K562 (cell line): Measurements from ENCODE around the gene SCMH1. TPM values are rescaled to one million over a fixed set of nuclear protein-coding genes. Genes with fewer than 3 reads are reported as not detected.

Experiments
- BRCA1 ChIP-seq, 2 experiments: fragments of 450-650 bp in 1 of 2; sonication (generic) in 1 of 2; formaldehyde crosslinking in 1 of 2; IDR thresholded peaks; 2 replicates each; pipeline versions ENCODE4 v1.5.0 to v1.6.1; 2017 to 2020; ENCODE audit warnings: mild to moderate bottlenecking in 1 of 2, missing genetic modification reagents in 1 of 2
- BRD4 ChIP-seq: fragments of 200-600 bp; sonication (generic); IDR thresholded peaks from 2 replicates; pipeline ENCODE4 v1.6.1; 2017; ENCODE audit warnings: inconsistent platforms
- KAT2B ChIP-seq: IDR thresholded peaks from one replicate; pipeline ENCODE4 v1.6.1; 2012; ENCODE audit warnings: low read depth, mild to moderate bottlenecking, control low read depth, inconsistent platforms, low read length, moderate library complexity
- MBD2 ChIP-seq: sonication (generic); IDR thresholded peaks from 2 replicates; pipeline ENCODE4 v1.6.1; 2016; ENCODE audit warnings: low read depth, borderline replicate concordance
- MCM5 ChIP-seq: fragments of 450-650 bp; IDR thresholded peaks from 2 replicates; pipeline ENCODE4 v1.6.1; 2016; ENCODE audit warnings: low read depth
- NFE2L1 ChIP-seq: fragments of 450-650 bp; IDR thresholded peaks from 2 replicates; pipeline ENCODE4 v1.6.1; 2016; ENCODE audit warnings: missing genetic modification characterization, low read depth, mild to moderate bottlenecking, missing compliant biosample characterization, moderate library complexity, borderline replicate concordance
- NR2C1 ChIP-seq, 2 experiments: fragments of 450-650 bp; IDR thresholded peaks; 2 replicates each; pipeline ENCODE4 v1.6.1; 2017; ENCODE audit warnings: mild to moderate bottlenecking in 2 of 2, antibody characterized with exemption in 1 of 2, inconsistent platforms in 1 of 2, missing compliant biosample characterization in 1 of 2, missing genetic modification characterization in 1 of 2
- PML ChIP-seq: IDR thresholded peaks from 2 replicates; pipeline ENCODE4 v1.6.1; 2012; ENCODE audit warnings: low read length, inconsistent platforms
- RBM25 ChIP-seq: fragments of 200-400 bp; formaldehyde crosslinking; IDR thresholded peaks from 2 replicates; pipeline ENCODE4 v1.6.1; 2018; ENCODE audit warnings: low read length, low read depth, moderate library complexity; ENCODE audit not compliant: severe bottlenecking
- SMARCE1 ChIP-seq: fragments of 450-650 bp; IDR thresholded peaks from 2 replicates; pipeline ENCODE4 v1.7.1; 2016; ENCODE audit warnings: mild to moderate bottlenecking
- ZNF224 ChIP-seq: sonication (generic); formaldehyde crosslinking; IDR thresholded peaks from 2 replicates; pipeline ENCODE4 v1.8.0; 2022; ENCODE audit warnings: mild to moderate bottlenecking, missing genetic modification reagents
- ZNF347 ChIP-seq: fragments of 450-650 bp; formaldehyde crosslinking; IDR thresholded peaks from 2 replicates; pipeline ENCODE4 v1.4.0; 2020; ENCODE audit warnings: low read depth, mild to moderate bottlenecking, moderate library complexity
- ZNF354B ChIP-seq: fragments of 250-450 bp; sonication (Bioruptor Pico); IDR thresholded peaks from 2 replicates; pipeline ENCODE4 v1.4.0; 2020
- ZNF584 ChIP-seq: fragments of 200-800 bp; sonication (Bioruptor generic); IDR thresholded peaks from 2 replicates; pipeline ENCODE4 v1.6.1; 2016; ENCODE audit warnings: low read depth, mild to moderate bottlenecking, missing genetic modification characterization, missing compliant biosample characterization
- polyA plus RNA-seq, 8 experiments: library from polyadenylated mRNA; depleted of rRNA in 4 of 8; stranded (reverse) in 5 of 8; unstranded in 3 of 8; fragments of >200 nt; fragmentation: Nextera tagmentation in 2 of 8; fragmentation: Illumina TruSeq in 1 of 8; extraction: Ambion mirVana in 2 of 8; extraction: Trizol in 1 of 8; gene quantifications; 2 replicates each; pipeline versions ENCODE4 v1.2.1 to v1.2.3, GENCODE V29; 2011 to 2014; ENCODE audit warnings: inconsistent platforms in 1 of 8, missing spikeins in 1 of 8
- total RNA-seq, 7 experiments: library from RNA; depleted of rRNA in 6 of 7; stranded (reverse); fragments of >200 nt in 6 of 7; fragmentation: Illumina TruSeq in 2 of 7; extraction: Trizol in 2 of 7; gene quantifications; 2 replicates each; pipeline versions ENCODE4 v1.2.1 to v1.2.3, GENCODE V29; 2011 to 2021; ENCODE audit warnings: low replicate concordance in 1 of 7
- TF ChIP-seq, protein P1 (sequence below): fragments of 450-650 bp; formaldehyde crosslinking; IDR thresholded peaks from 2 replicates; pipeline ENCODE4 v1.4.0; 2022; ENCODE audit warnings: missing genetic modification characterization
- TF ChIP-seq, protein P2 (sequence below), 2 experiments: fragments of 200-800 bp in 1 of 2; sonication (Bioruptor generic) in 1 of 2; sonication (generic) in 1 of 2; formaldehyde crosslinking in 1 of 2; IDR thresholded peaks in 1 of 2; conservative IDR thresholded peaks in 1 of 2; 2 replicates each; pipeline versions ENCODE4 v1.5.0 to v1.6.1; 2016 to 2020; ENCODE audit warnings: missing compliant biosample characterization in 1 of 2, missing genetic modification characterization in 1 of 2, missing genetic modification reagents in 1 of 2
- TF ChIP-seq, protein P3 (sequence below), 3 experiments: fragments of 200-800 bp in 1 of 3; sonication (Bioruptor generic) in 1 of 3; sonication (generic) in 1 of 3; formaldehyde crosslinking in 1 of 3; IDR thresholded peaks; 2 replicates each; pipeline versions ENCODE4 v1.6.1 to v1.8.0; 2016 to 2022; ENCODE audit warnings: mild to moderate bottlenecking in 2 of 3, missing compliant biosample characterization in 2 of 3, missing genetic modification characterization in 2 of 3, missing genetic modification reagents in 1 of 3
- TF ChIP-seq, protein P4 (sequence below): fragments of 250-450 bp; sonication (Bioruptor Pico); IDR thresholded peaks from 2 replicates; pipeline ENCODE4 v1.8.0; 2022; ENCODE audit warnings: inconsistent platforms

SCMH1 gene
- total and polyA plus RNA-seq, 9 of the 15 experiments (the other 6 are each of a cell fraction or from before 2014, with no cell fraction given), result 8.5 to 37.0 (median 26.8) TPM

DNA sequence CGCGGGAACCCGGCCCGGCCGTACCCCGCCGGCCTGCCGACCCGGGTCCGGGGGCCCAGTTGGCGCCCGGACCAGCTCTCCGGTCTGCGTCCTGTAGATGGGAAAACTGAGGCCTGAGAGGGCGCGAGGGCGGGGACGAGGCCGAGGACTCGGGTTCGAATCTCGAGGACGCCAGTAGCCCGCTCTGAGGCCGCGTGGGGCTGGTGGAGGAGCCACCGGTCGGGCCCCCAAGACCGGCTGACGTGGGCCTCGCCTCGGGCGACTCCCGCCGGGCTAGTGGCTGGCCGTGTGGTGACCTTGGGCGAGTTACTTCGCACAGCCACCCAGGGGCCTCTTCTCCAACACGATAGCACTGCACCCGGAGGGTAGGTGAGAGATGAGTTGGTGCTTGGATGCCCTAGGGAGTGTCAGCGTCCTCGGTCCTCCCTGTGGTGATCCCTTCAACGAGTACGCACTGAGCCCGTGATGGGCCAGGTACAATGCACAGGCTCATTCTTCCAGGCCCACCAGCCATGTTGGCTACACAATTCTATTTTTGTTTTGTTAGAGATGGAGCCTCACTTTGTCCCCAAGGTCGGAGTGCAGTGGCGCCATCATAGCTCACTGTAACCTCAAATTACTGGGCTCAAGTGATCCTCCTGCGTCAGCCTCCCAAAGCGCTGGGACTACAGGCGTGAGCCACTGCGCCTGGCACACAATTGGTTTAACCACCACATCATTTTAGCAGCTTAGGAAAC lies 404 bp upstream of the SCMH1 start (continued):
- TF ChIP-seq, protein P1, sequence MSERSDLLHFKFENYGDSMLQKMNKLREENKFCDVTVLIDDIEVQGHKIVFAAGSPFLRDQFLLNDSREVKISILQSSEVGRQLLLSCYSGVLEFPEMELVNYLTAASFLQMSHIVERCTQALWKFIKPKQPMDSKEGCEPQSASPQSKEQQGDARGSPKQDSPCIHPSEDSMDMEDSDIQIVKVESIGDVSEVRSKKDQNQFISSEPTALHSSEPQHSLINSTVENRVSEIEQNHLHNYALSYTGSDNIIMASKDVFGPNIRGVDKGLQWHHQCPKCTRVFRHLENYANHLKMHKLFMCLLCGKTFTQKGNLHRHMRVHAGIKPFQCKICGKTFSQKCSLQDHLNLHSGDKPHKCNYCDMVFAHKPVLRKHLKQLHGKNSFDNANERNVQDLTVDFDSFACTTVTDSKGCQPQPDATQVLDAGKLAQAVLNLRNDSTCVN (CRISPR knock-in tag), result no peak
- TF ChIP-seq MCM5, result no peak
- TF ChIP-seq ZNF347 (CRISPR knock-in tag), result no peak
- TF ChIP-seq, protein P2, sequence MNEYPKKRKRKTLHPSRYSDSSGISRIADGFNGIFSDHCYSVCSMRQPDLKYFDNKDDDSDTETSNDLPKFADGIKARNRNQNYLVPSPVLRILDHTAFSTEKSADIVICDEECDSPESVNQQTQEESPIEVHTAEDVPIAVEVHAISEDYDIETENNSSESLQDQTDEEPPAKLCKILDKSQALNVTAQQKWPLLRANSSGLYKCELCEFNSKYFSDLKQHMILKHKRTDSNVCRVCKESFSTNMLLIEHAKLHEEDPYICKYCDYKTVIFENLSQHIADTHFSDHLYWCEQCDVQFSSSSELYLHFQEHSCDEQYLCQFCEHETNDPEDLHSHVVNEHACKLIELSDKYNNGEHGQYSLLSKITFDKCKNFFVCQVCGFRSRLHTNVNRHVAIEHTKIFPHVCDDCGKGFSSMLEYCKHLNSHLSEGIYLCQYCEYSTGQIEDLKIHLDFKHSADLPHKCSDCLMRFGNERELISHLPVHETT (CRISPR knock-in tag; conservative IDR thresholded peaks at IDR 0.05 in 1 of 2, IDR thresholded peaks at IDR 0.05 in 1 of 2), result no peak
- 0 out of 2 replicates have a peak, but pooled peaks have one; percentile 43 for TF ChIP-seq SMARCE1
- TF ChIP-seq ZNF224 (CRISPR knock-in tag), result no peak
- no peak for TF ChIP-seq KAT2B
- TF ChIP-seq PML, result no peak
- TF ChIP-seq, protein P3, sequence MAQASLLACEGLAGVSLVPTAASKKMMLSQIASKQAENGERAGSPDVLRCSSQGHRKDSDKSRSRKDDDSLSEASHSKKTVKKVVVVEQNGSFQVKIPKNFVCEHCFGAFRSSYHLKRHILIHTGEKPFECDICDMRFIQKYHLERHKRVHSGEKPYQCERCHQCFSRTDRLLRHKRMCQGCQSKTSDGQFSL (CRISPR knock-in tag; IDR thresholded peaks at IDR 0.05), result peak; percentile 19; the same call in 1 of the 2 replicates
- TF ChIP-seq, protein P3 (tag; IDR thresholded peaks at IDR 0.05), result no peak
- TF ChIP-seq RBM25, result no peak
- TF ChIP-seq BRCA1 (IDR thresholded peaks at IDR 0.05), result no peak
- TF ChIP-seq BRCA1 (CRISPR knock-in tag; IDR thresholded peaks at IDR 0.05), result no peak
- no peak for TF ChIP-seq NR2C1 (IDR thresholded peaks at IDR 0.05)
- peak; percentile 25; the same call in 1 of the 2 replicates for TF ChIP-seq NR2C1 (tag; IDR thresholded peaks at IDR 0.05)
- TF ChIP-seq NFE2L1, result no peak
- no peak for TF ChIP-seq ZNF354B (CRISPR knock-in tag)
- no peak for TF ChIP-seq MBD2
- TF ChIP-seq, protein P4, sequence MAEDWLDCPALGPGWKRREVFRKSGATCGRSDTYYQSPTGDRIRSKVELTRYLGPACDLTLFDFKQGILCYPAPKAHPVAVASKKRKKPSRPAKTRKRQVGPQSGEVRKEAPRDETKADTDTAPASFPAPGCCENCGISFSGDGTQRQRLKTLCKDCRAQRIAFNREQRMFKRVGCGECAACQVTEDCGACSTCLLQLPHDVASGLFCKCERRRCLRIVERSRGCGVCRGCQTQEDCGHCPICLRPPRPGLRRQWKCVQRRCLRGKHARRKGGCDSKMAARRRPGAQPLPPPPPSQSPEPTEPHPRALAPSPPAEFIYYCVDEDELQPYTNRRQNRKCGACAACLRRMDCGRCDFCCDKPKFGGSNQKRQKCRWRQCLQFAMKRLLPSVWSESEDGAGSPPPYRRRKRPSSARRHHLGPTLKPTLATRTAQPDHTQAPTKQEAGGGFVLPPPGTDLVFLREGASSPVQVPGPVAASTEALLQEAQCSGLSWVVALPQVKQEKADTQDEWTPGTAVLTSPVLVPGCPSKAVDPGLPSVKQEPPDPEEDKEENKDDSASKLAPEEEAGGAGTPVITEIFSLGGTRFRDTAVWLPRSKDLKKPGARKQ (CRISPR knock-in tag), result no peak
- TF ChIP-seq ZNF584 (CRISPR knock-in tag), result 0 out of 2 replicates have a peak, but pooled peaks have one; percentile 14
- TF ChIP-seq BRD4, result no peak
